ENCODE results near the gene CYSRT1. TPM values are rescaled to one million over a fixed set of nuclear protein-coding genes. Genes with fewer than 3 reads are reported as not detected.

Gene CYSRT1
- total RNA-seq, 1 donor from 2014 or later, result 0.41 TPM

DNA sequence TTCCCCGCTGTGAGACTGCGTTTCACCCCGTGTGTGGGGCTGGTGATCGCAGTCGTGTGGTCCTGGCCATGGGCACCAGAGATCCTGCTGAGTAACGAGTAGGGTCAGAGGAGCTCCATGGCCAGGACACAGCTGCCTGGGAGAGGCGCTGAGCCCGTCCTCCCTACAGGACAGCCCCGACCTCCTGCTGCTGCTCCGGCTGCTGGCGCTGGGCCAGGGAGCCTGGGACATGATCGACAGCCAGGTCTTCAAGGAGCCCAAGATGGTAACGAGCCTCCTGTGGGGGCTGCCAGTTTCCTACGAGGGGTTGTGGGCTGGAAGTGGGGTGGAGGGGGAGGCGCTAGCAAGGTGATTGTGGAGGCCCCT, 41.2 kb downstream of the CYSRT1 start:
- Histone ChIP-seq H3K4me1 (peaks cover 25% of the 10 kb centered on the region), H3K36me3 (peaks cover 38% of the 10 kb centered on the region), H3K27me3 (no peaks in the 10 kb centered on the region), H3K4me3 (no peak overlapping the region), H3K9me3 (no peaks in the 10 kb centered on the region), H3K27ac (no peak overlapping the region)
- no peak for ATAC-seq
- peak; percentile 61 for DNase-seq
- intact Hi-C loops (cut with DNase I), result no loop called here
- TF ChIP-seq, protein P1, sequence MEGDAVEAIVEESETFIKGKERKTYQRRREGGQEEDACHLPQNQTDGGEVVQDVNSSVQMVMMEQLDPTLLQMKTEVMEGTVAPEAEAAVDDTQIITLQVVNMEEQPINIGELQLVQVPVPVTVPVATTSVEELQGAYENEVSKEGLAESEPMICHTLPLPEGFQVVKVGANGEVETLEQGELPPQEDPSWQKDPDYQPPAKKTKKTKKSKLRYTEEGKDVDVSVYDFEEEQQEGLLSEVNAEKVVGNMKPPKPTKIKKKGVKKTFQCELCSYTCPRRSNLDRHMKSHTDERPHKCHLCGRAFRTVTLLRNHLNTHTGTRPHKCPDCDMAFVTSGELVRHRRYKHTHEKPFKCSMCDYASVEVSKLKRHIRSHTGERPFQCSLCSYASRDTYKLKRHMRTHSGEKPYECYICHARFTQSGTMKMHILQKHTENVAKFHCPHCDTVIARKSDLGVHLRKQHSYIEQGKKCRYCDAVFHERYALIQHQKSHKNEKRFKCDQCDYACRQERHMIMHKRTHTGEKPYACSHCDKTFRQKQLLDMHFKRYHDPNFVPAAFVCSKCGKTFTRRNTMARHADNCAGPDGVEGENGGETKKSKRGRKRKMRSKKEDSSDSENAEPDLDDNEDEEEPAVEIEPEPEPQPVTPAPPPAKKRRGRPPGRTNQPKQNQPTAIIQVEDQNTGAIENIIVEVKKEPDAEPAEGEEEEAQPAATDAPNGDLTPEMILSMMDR (IDR thresholded peaks at IDR 0.05), result no peak

DNA sequence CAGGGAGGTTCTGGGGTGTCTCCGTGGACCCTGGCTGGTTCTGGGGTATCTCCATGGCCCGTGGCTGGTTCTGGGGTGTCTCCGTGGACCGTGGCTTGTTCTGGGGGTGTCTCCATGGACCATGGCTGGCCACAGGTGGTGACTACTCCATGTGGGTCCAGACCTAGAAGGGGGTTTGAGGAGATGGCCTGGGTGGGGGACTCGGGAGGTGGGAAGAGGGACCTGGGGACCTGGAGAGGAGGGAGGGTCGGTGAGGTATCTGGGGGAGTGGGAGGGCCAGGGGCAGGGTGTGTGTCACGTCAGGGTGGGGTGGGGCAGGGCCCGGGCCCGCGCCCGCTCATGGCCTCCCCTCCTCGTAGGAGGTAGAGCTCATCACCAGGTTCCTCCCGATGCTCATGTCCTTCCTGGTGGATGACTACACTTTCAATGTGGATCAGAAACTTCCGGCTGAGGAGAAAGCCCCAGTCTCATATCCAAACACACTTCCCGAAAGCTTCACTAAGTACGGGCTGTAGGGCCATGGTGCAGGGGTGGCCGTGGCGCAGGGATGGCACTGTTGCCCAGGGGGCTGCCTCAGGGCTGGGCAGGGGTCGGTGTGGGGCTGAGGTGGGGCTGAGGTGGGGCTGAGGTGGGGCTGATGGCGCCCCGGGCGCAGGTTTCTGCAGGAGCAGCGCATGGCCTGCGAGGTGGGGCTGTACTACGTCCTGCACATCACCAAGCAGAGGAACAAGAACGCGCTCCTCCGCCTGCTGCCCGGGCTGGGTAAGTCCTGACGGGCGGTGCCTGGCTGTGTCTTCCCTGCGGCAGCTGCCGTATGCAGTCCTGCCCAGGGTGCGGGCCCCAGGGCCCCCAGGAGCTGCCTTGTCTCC, 41.8 kb downstream of the CYSRT1 start:
- DNase-seq (peak; percentile 58), ATAC-seq (no peak)
- H3K27ac ChIP-seq, result no peak overlapping the region
- peaks cover 25% of the 10 kb centered on the region for H3K4me1 ChIP-seq
- no peaks in the 10 kb centered on the region for H3K9me3 ChIP-seq
- no peak overlapping the region for H3K4me3 ChIP-seq
- H3K36me3 ChIP-seq, result peaks cover 38% of the 10 kb centered on the region
- H3K27me3 ChIP-seq, result no peaks in the 10 kb centered on the region
- TF ChIP-seq, protein P1 (IDR thresholded peaks at IDR 0.05), result no peak
- intact Hi-C loops (cut with DNase I), result no loop called here

DNA sequence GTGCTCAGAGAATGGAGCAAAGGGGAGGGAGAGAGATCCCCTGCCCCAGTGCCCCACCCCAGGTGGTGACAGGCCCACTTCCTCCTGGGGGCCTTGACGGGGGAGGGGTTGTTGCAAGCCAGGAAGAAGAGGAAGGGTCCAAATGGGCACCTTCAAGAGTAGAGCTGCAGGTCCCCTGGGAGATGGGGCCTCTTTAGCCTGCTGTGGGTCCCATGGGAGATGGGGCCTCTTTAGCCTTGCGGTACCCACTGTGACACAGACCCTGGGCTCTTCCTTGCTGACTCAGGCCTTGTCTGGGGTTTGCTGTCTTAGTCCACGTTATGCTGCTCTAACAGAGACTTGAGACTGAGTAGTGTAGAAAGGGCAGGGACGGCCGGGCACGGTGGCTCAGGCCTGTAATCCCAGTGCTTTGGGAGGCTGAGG, 43.0 kb downstream of the CYSRT1 start:
- H3K4me1 ChIP-seq, result peaks cover 25% of the 10 kb centered on the region
- intact Hi-C loops (cut with DNase I), result no loop called here
- TF ChIP-seq, protein P1 (IDR thresholded peaks at IDR 0.05), result no peak
- no peaks in the 10 kb centered on the region for H3K27me3 ChIP-seq
- peaks cover 48% of the 10 kb centered on the region for H3K36me3 ChIP-seq
- no peak for ATAC-seq
- no peak overlapping the region for H3K4me3 ChIP-seq
- DNase-seq, result no peak
- no peaks in the 10 kb centered on the region for H3K9me3 ChIP-seq
- peak overlapping the region; percentile 76 for H3K27ac ChIP-seq

DNA sequence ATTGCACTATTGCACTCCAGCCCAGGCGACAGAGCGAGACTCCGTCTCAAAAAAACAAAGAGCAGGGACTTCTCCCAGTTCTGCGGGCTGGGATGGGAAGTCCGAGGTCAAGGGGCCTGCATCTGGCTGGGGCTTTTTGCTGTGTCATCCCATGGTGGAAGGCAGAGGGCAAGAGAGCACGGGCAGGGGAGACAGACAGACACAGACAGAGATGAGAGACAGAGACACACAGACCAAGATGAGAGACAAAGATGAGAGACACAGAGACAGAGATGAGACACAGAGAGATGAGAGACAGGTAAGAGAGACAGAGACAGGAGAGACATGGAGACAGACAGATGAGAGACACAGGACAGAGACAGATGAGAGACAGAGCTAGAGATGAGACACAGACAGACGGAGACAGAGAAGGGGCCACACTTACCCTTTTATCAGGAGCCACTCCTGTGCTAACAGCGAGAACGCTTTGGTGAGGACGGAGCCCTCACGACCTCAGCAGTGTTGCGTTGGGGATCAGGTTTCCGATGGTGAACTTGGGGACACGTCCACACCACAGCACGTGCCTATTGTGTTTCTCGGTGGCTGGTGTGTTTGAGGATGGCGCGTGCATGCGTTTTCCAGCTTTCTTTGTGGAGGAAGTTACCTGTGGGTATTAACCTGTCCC, 43.7 kb downstream of the CYSRT1 start:
- ATAC-seq (no peak), DNase-seq (no peak)
- TF ChIP-seq, protein P1 (IDR thresholded peaks at IDR 0.05), result no peak
- H3K4me1 ChIP-seq, result peaks cover 25% of the 10 kb centered on the region
- H3K27me3 ChIP-seq, result no peaks in the 10 kb centered on the region
- H3K9me3 ChIP-seq, result no peaks in the 10 kb centered on the region
- peak overlapping the region; percentile 16 for H3K4me3 ChIP-seq
- peak overlapping the region; percentile 76 for H3K27ac ChIP-seq
- intact Hi-C loops (cut with DNase I), result no loop called here
- H3K36me3 ChIP-seq, result peaks cover 50% of the 10 kb centered on the region

DNA sequence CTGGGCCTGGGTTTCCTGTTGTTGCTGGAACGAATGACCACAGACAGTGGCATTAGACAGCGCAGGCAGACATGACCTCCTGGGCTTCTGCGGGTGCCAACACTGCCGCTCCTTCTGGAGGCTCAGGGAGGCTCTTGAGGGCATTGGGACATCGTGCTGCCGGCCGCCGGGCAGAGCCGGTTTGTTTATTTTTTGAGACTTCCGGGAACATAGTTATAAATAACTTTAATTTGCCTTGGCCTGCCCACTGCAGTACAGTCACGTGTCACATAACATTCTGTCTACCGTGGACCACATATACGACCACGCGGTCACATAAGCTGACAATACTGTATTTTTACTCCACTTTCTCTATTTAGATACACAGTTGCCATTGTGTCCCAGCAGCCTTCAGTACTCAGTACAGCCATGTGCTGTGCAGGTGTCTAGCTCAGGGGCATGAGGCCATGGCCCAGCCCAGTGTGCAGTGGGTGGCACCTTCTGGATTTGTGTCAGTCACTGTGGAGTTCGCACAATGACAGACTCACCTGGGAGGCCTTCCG, 44.3 kb downstream of the CYSRT1 start:
- DNase-seq, result peak; percentile 89
- Histone ChIP-seq H3K27me3 (no peaks in the 10 kb centered on the region), H3K4me1 (peaks cover 32% of the 10 kb centered on the region), H3K27ac (peak overlapping the region; percentile 77), H3K36me3 (peaks cover 44% of the 10 kb centered on the region), H3K4me3 (peak overlapping the region; percentile 16), H3K9me3 (no peaks in the 10 kb centered on the region)
- peak; percentile 81 for ATAC-seq
- TF ChIP-seq, protein P1 (IDR thresholded peaks at IDR 0.05), result no peak
- intact Hi-C loops (cut with DNase I), result no loop called here
